IMR-90 (cell line): ENCODE measurements around the gene ABCB6. TPM values are rescaled to one million over a fixed set of nuclear protein-coding genes. Genes with fewer than 3 reads are reported as not detected.

ENCODE experiments used
- ATAC-seq: fragments of 200-7000 bp; cut with Tn5 transposase; 2 replicates; pipeline ENCODE4 v1.9.1; 2020; ENCODE audit warnings: low read depth, mild to moderate bottlenecking, moderate library complexity
- BruUV-seq: library from RNA; stranded (reverse); fragments of 400-500 nt; replicated peaks from 2 replicates; lab custom pipeline; 2021; lab: Mats Ljungman, UMichigan
- CTCF ChIA-PET: fragments of 300-600 bp; formaldehyde crosslinking; extraction: SDS; loops from one replicate; lab custom pipeline; 2021; ENCODE audit warnings: antibody characterized with exemption; lab: Yijun Ruan, JAX
- POLR2A ChIA-PET: fragments of 300-600 bp; sonication (Branson Sonifier 250); formaldehyde crosslinking; loops from one replicate; lab custom pipeline; 2022; ENCODE audit warnings: antibody characterized with exemption; ENCODE audit not compliant: unreplicated experiment; lab: Charles Lee
- DNase-seq: peaks from one replicate; pipeline ENCODE4 v3.0.0; 2013
- H2AFZ ChIP-seq: replicated peaks from 2 replicates; pipeline ENCODE3; 2013; ENCODE audit warnings: low read length, mild to moderate bottlenecking; ENCODE audit not compliant: poor library complexity
- H2AK5ac ChIP-seq: 2 replicates; pipeline ENCODE4 v1.6.1; 2013; ENCODE audit warnings: low read depth, low read length, inconsistent platforms
- H2AK9ac ChIP-seq: replicated peaks from 2 replicates; pipeline ENCODE3; 2013; ENCODE audit warnings: mild to moderate bottlenecking, low read depth, low read length, moderate library complexity; ENCODE audit not compliant: poor library complexity
- H2BK120ac ChIP-seq: 2 replicates; pipeline ENCODE4 v1.6.1; 2013; ENCODE audit warnings: low read depth, low read length, inconsistent platforms
- H2BK15ac ChIP-seq: 3 replicates; pipeline ENCODE4 v1.6.1; 2013; ENCODE audit warnings: low read depth, low read length, inconsistent platforms
- H2BK20ac ChIP-seq: 2 replicates; pipeline ENCODE4 v1.6.1; 2013; ENCODE audit warnings: low read depth, mild to moderate bottlenecking, inconsistent platforms, low read length, moderate library complexity
- H2BK5ac ChIP-seq: 2 replicates; pipeline ENCODE4 v1.6.1; 2013; ENCODE audit warnings: mild to moderate bottlenecking, low read depth, low read length, inconsistent platforms; ENCODE audit not compliant: poor library complexity, severe bottlenecking
- H3K14ac ChIP-seq: replicated peaks from 2 replicates; pipeline ENCODE4 v1.6.1; 2013; ENCODE audit warnings: low read depth, low read length, inconsistent platforms
- H3K18ac ChIP-seq: 2 replicates; pipeline ENCODE4 v1.6.1; 2013; ENCODE audit warnings: low read depth, low read length, control low read depth
- H3K23ac ChIP-seq: 2 replicates; pipeline ENCODE4 v1.6.1; 2013; ENCODE audit warnings: low read depth, low read length, inconsistent platforms
- H3K27ac ChIP-seq: 2 replicates; pipeline ENCODE4 v1.5.1; 2013; ENCODE audit warnings: mild to moderate bottlenecking, control low read depth, low read length; ENCODE audit not compliant: insufficient read depth
- H3K27me3 ChIP-seq: 2 replicates; pipeline ENCODE4 v1.6.1; 2013; ENCODE audit warnings: low read length; ENCODE audit not compliant: control insufficient read depth, insufficient read depth
- H3K36me3 ChIP-seq: 2 replicates; pipeline ENCODE4 v1.6.1; 2013; ENCODE audit warnings: low read length, mixed read lengths; ENCODE audit not compliant: control insufficient read depth, insufficient read depth
- H3K4ac ChIP-seq: 2 replicates; pipeline ENCODE4 v1.6.1; 2013; ENCODE audit warnings: low read depth, low read length, inconsistent platforms
- H3K4me1 ChIP-seq: 2 replicates; pipeline ENCODE4 v1.6.1; 2013; ENCODE audit warnings: low read length, mixed read lengths; ENCODE audit not compliant: control insufficient read depth, insufficient read depth
- H3K4me2 ChIP-seq: 2 replicates; pipeline ENCODE4 v1.6.1; 2013; ENCODE audit warnings: low read depth, mild to moderate bottlenecking, control low read depth, low read length, moderate library complexity
- H3K4me3 ChIP-seq: 2 replicates; pipeline ENCODE4 v1.5.1; 2013; ENCODE audit warnings: low read depth, mild to moderate bottlenecking, control low read depth, low read length, moderate library complexity; ENCODE audit not compliant: insufficient read depth
- H3K56ac ChIP-seq: 2 replicates; pipeline ENCODE4 v1.6.1; 2013; ENCODE audit warnings: low read length, inconsistent platforms; ENCODE audit not compliant: insufficient read depth; ENCODE audit errors: extremely low read depth
- H3K79me1 ChIP-seq, 2 experiments: 2 replicates each; pipeline ENCODE4 v1.6.1; 2013; ENCODE audit warnings: low read length in 2 of 2, inconsistent platforms in 1 of 2, low read depth in 1 of 2
- H3K9ac ChIP-seq: 2 replicates; pipeline ENCODE4 v1.6.1; 2013; ENCODE audit warnings: low read depth, low read length, control low read depth
- H3K9me1 ChIP-seq: 2 replicates; pipeline ENCODE4 v1.6.1; 2013; ENCODE audit warnings: low read length, inconsistent platforms; ENCODE audit not compliant: insufficient read depth
- H3K9me3 ChIP-seq: 2 replicates; pipeline ENCODE4 v1.6.1; 2013; ENCODE audit warnings: low read length; ENCODE audit not compliant: control insufficient read depth, insufficient read depth
- H4K20me1 ChIP-seq: 2 replicates; pipeline ENCODE4 v1.6.1; 2013; ENCODE audit warnings: low read length, inconsistent platforms; ENCODE audit not compliant: insufficient read depth
- H4K5ac ChIP-seq: 2 replicates; pipeline ENCODE4 v1.6.1; 2013; ENCODE audit warnings: mild to moderate bottlenecking, low read depth, low read length, control low read depth
- H4K8ac ChIP-seq, 2 experiments: 2 replicates each; pipeline ENCODE4 v1.6.1; 2013; ENCODE audit warnings: low read depth in 2 of 2, low read length in 2 of 2, control low read depth in 1 of 2, inconsistent platforms in 1 of 2
- H4K91ac ChIP-seq: 2 replicates; pipeline ENCODE4 v1.6.1; 2013; ENCODE audit warnings: low read depth, low read length, inconsistent platforms; ENCODE audit not compliant: insufficient read depth
- BHLHE40 ChIP-seq: fragments of 150-350 bp; IDR thresholded peaks from 2 replicates; pipeline ENCODE4 v1.6.1; 2016; ENCODE audit warnings: mild to moderate bottlenecking, low read depth, low read length
- CEBPB ChIP-seq: IDR thresholded peaks from 2 replicates; pipeline ENCODE4 v1.6.1; 2012; ENCODE audit warnings: low read depth, low read length, improper control_type of control experiment
- CHD1 ChIP-seq: IDR thresholded peaks from 2 replicates; pipeline ENCODE4 v1.6.1; 2012; ENCODE audit warnings: low read depth, low read length, improper control_type of control experiment
- FOS ChIP-seq: fragments of 150-350 bp; IDR thresholded peaks from 2 replicates; pipeline ENCODE4 v1.6.1; 2016; ENCODE audit warnings: low read depth, low read length
- MAFK ChIP-seq: IDR thresholded peaks from 2 replicates; pipeline ENCODE4 v1.6.1; 2012; ENCODE audit warnings: low read depth, low read length, improper control_type of control experiment
- MAZ ChIP-seq: IDR thresholded peaks from 2 replicates; pipeline ENCODE4 v1.6.1; 2012; ENCODE audit warnings: low read depth, mild to moderate bottlenecking, low read length, improper control_type of control experiment, moderate library complexity, borderline replicate concordance
- MXI1 ChIP-seq: IDR thresholded peaks from 2 replicates; pipeline ENCODE4 v1.6.1; 2012; ENCODE audit warnings: low read depth, mild to moderate bottlenecking, low read length, moderate library complexity, borderline replicate concordance
- NFE2L2 ChIP-seq: fragments of 150-350 bp; IDR thresholded peaks from 2 replicates; pipeline ENCODE4 v1.6.1; 2016; ENCODE audit warnings: low read depth, mild to moderate bottlenecking, low read length
- POLR2A ChIP-seq: IDR thresholded peaks from 2 replicates; pipeline ENCODE4 v1.6.1; 2012; ENCODE audit warnings: mild to moderate bottlenecking, low read depth, low read length
- RAD21 ChIP-seq: IDR thresholded peaks from 2 replicates; pipeline ENCODE4 v1.6.1; 2012; ENCODE audit warnings: low read length, improper control_type of control experiment
- RCOR1 ChIP-seq: IDR thresholded peaks from 2 replicates; pipeline ENCODE4 v1.6.1; 2012; ENCODE audit warnings: mild to moderate bottlenecking, low read length, improper control_type of control experiment; ENCODE audit not compliant: insufficient replicate concordance
- RFX5 ChIP-seq: IDR thresholded peaks from 2 replicates; pipeline ENCODE4 v1.8.0; 2012; ENCODE audit warnings: low read depth, mild to moderate bottlenecking, low read length, moderate library complexity
- SMC3 ChIP-seq: fragments of 150-350 bp; IDR thresholded peaks from 2 replicates; pipeline ENCODE4 v1.6.1; 2016; ENCODE audit warnings: low read depth, mild to moderate bottlenecking, antibody characterized with exemption, low read length, moderate library complexity
- WGBS, 2 experiments: methylation state at CpG; one replicate each; pipeline versions ENCODE4 v1.1.5 to v1.1.7; 2013; ENCODE audit warnings: missing lambda C conversion rate in 2 of 2; ENCODE audit not compliant: insufficient read length in 1 of 2; ENCODE audit errors: extremely low coverage in 2 of 2; 5-methylcytosine and 5-hydroxymethylcytosine counted together
- dilution Hi-C: fragments of 300-500 bp; cut with HindIII; formaldehyde crosslinking; loops from one replicate; pipeline ENCODE4 v1.14.3; 2018; ENCODE audit warnings: low sequenced_read_pairs; ENCODE audit not compliant: unreplicated experiment
- in situ Hi-C: fragments of 300-500 bp; cut with MboI; formaldehyde crosslinking; loops from 3 replicates; pipeline ENCODE4 v1.14.3; 2019; ENCODE audit warnings: low sequenced_read_pairs, inconsistent platforms, mixed read lengths
- intact Hi-C: fragments of 100-400 bp; cut with micrococcal nuclease; formaldehyde crosslinking; loops from 2 replicates; pipeline ENCODE4 v1.10.0; 2022
- polyA plus RNA-seq, 3 experiments: library from polyadenylated mRNA; depleted of rRNA; stranded (reverse); fragments of >200 nt; gene quantifications; 2 replicates each; pipeline ENCODE4 v1.2.3, GENCODE V29; 2012; ENCODE audit warnings: low replicate concordance in 1 of 3
- total RNA-seq: library from RNA; depleted of rRNA; stranded (reverse); fragments of >200 nt; gene quantifications from 2 replicates; pipeline ENCODE4 v1.2.3, GENCODE V29; 2012
- TF ChIP-seq, protein P1 (sequence below): conservative IDR thresholded peaks from 2 replicates; pipeline ENCODE4 v1.5.1; 2012; ENCODE audit warnings: mild to moderate bottlenecking, low read depth, low read length, improper control_type of control experiment
- TF ChIP-seq, protein P2 (sequence below): fragments of 150-350 bp; IDR thresholded peaks from 2 replicates; pipeline ENCODE4 v1.6.1; 2016; ENCODE audit warnings: low read depth, mild to moderate bottlenecking, low read length, moderate library complexity, borderline replicate concordance
- TF ChIP-seq, protein P3 (sequence below): fragments of 150-350 bp; IDR thresholded peaks from 2 replicates; pipeline ENCODE4 v1.6.1; 2017; ENCODE audit warnings: mild to moderate bottlenecking, antibody characterized with exemption, low read length, low read depth

Gene ABCB6
- total and polyA plus RNA-seq, 2 of the 4 experiments (the other 2 are of a cell fraction) = 12.5 to 24.7 TPM

DNA sequence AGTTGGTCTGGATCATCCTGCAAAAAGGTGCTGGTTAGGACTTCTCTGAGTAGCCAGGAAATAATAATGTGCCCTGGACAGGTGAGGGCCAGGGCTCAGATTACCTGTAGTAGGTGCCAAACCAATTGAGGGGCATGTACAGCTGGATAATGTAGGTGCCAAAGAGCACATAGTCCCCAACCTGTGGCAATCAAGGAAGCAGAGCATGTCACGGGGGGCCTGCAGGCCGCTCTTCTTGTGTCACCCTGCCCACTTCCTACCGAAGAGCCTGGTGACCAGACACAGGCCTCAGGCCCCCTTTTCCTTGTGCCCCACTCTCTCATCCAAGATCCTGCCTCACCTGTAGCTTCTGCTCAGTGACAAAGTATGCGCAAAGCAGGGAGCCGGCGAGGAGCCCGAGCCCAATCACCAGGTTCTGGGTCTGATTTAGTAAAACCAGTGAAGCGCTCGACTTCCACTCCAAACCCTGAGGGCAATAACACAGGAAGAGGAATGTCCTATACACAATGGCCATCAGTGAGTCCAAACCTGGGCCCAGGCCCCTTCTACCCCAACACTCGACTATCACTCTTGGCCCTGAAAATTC is 5.2 kb downstream of the ABCB6 start:
- Histone ChIP-seq H2AK5ac (no peak overlapping the region), H3K79me1 (peaks cover 8 to 26% of the 10 kb centered on the region in 2 experiments; a peak in 3 of 4 replicates), H3K27ac (no peak overlapping the region), H3K4me3 (no peak overlapping the region), H3K36me3 (peaks cover 57% of the 10 kb centered on the region), H2BK20ac (no peak overlapping the region), H2AFZ (no peak overlapping the region), H3K4me1 (no peaks in the 10 kb centered on the region), H4K20me1 (peaks cover 11% of the 10 kb centered on the region), H3K4ac (no peak overlapping the region), H4K91ac (no peak overlapping the region), H3K14ac (no peak overlapping the region), H3K18ac (no peak overlapping the region), H2BK120ac (no peak overlapping the region), H4K5ac (no peak overlapping the region), H3K56ac (no peak overlapping the region), H2BK5ac (no peak overlapping the region), H2BK15ac (no peak overlapping the region), H3K9me3 (no peaks in the 10 kb centered on the region), H3K9me1 (peaks cover 6% of the 10 kb centered on the region), H2AK9ac (peak overlapping the region; percentile 12), H3K4me2 (no peak overlapping the region), H3K23ac (no peak overlapping the region), H3K9ac (no peak overlapping the region), H4K8ac (no peak overlapping the region), H3K27me3 (no peaks in the 10 kb centered on the region)
- WGBS, 2 experiments = 89% methylated on average over 1 of the region's 10 CpGs; no CpG with 5 or more reads in 1 of the 2 experiments
- DNase-seq = no peak
- intact Hi-C loops (no loop called here), dilution Hi-C loops (no loop called here), in situ Hi-C loops (no loop called here)
- CTCF ChIA-PET = no interaction called here
- ATAC-seq = no peak
- POLR2A ChIA-PET = no interaction called here
- TF ChIP-seq, protein P1, sequence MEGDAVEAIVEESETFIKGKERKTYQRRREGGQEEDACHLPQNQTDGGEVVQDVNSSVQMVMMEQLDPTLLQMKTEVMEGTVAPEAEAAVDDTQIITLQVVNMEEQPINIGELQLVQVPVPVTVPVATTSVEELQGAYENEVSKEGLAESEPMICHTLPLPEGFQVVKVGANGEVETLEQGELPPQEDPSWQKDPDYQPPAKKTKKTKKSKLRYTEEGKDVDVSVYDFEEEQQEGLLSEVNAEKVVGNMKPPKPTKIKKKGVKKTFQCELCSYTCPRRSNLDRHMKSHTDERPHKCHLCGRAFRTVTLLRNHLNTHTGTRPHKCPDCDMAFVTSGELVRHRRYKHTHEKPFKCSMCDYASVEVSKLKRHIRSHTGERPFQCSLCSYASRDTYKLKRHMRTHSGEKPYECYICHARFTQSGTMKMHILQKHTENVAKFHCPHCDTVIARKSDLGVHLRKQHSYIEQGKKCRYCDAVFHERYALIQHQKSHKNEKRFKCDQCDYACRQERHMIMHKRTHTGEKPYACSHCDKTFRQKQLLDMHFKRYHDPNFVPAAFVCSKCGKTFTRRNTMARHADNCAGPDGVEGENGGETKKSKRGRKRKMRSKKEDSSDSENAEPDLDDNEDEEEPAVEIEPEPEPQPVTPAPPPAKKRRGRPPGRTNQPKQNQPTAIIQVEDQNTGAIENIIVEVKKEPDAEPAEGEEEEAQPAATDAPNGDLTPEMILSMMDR = no peak
- TF ChIP-seq NFE2L2 (no peak), MAFK (no peak), CEBPB (no peak), BHLHE40 (no peak), RAD21 (no peak), SMC3 (no peak), RCOR1 (no peak), MAZ (no peak), RFX5 (no peak), MXI1 (no peak), POLR2A (no peak), CHD1 (no peak), FOS (no peak)
- TF ChIP-seq, protein P2, sequence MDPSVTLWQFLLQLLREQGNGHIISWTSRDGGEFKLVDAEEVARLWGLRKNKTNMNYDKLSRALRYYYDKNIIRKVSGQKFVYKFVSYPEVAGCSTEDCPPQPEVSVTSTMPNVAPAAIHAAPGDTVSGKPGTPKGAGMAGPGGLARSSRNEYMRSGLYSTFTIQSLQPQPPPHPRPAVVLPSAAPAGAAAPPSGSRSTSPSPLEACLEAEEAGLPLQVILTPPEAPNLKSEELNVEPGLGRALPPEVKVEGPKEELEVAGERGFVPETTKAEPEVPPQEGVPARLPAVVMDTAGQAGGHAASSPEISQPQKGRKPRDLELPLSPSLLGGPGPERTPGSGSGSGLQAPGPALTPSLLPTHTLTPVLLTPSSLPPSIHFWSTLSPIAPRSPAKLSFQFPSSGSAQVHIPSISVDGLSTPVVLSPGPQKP = no peak
- TF ChIP-seq, protein P3, sequence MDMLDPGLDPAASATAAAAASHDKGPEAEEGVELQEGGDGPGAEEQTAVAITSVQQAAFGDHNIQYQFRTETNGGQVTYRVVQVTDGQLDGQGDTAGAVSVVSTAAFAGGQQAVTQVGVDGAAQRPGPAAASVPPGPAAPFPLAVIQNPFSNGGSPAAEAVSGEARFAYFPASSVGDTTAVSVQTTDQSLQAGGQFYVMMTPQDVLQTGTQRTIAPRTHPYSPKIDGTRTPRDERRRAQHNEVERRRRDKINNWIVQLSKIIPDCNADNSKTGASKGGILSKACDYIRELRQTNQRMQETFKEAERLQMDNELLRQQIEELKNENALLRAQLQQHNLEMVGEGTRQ = no peak
- BruUV-seq = no TSS peak
